HG02588 (cell line): ENCODE results near the gene XRN1.

Experiments
- ATAC-seq: cut with Tn5 transposase; IDR thresholded peaks from one replicate; pipeline ENCODE4 v1.9.1; 2021; ENCODE audit warnings: mild to moderate bottlenecking, moderate library complexity; ENCODE audit not compliant: unreplicated experiment

The XRN1 gene

GRCh38 chr3:142275856-142276255 is 172.0 kb downstream of the XRN1 start:
- no peak for ATAC-seq

DNA sequence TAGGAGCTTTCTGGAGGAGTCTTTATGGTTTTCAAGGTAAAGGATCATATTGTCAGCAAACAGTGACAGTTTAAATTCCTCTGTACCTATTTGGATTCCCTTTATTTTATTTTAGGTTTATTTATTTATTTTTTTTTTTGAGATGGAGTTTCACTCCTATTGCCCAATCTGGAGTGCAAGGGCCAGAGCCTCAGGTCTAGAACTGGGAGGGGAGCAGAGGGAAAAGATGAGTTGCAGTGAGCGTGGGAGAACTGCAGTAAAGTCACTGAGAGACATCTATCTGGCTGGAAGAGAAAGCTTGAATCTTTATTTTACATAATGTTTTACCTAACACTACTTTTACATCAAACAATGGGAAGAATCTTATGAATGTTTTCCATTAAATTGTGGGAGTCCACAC is 172.9 kb downstream of the XRN1 start:
- no peak for ATAC-seq

DNA sequence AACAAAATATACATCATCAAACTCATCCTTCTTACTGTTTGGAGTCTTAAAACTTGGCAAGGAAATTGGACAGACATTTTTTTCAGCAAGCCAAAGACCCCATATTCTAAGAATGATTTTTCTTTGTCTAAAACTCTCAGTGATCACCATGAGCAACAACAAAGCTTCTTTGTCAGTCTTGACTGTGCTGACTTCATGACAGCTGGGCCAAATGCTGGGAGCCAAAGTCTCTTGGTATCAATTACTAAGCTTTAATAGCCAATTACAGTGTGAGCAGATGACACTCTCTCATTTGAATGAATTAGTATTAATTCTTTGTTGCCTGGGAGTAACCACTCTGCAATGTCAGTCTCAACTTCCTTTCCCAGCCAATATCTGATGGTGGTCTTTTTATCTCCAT is 174.3 kb downstream of the XRN1 start:
- ATAC-seq: no peak

- no peak for ATAC-seq
These were observed 175.5 kb downstream of the XRN1 start for GRCh38 chr3:142272200-142272891.

GRCh38 chr3:142270407-142270806 is 177.4 kb downstream of the XRN1 start:
- no peak for ATAC-seq

DNA sequence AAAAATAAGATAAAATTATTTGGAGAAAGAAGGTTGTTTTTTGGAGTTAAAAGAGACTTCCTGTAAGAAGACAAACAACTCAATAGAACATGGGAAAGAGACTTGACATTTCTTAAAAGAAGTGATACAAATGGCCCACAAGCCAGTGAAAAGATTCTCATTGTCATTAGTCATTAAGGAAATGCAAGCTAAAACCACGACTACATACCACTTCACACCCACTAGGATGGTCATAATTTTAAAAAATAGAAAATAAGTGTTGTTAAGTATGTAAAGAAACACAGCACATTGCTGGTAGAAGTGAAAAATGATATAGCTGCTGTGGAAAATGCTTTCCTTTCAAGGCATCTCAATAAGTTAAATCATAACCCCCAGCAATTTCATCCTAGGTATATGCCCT is 178.1 kb downstream of the XRN1 start:
- no peak for ATAC-seq

GRCh38 chr3:142268426-142268825 is 179.4 kb downstream of the XRN1 start:
- ATAC-seq: no peak

DNA sequence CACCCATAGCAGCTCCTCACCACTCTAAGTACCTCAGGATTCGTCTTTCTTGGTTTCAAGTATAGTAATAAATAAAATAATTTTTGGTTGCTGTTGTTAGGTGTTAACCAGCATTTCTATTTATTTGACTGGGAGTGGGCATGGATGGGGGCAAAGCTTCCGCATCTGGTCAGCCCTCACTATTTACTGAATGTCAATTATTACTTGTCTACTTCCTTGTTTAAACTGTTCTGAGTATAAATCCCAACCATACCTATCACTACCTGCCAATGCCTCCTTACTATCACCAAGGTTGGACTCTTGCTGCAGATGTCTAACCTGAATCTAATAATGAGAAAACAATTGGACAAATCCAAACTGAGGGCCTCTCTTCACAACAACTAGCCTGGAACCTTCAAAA is 180.6 kb downstream of the XRN1 start:
- no peak for ATAC-seq

GRCh38 chr3:142263112-142263511 is 184.7 kb downstream of the XRN1 start:
- no peak for ATAC-seq

DNA sequence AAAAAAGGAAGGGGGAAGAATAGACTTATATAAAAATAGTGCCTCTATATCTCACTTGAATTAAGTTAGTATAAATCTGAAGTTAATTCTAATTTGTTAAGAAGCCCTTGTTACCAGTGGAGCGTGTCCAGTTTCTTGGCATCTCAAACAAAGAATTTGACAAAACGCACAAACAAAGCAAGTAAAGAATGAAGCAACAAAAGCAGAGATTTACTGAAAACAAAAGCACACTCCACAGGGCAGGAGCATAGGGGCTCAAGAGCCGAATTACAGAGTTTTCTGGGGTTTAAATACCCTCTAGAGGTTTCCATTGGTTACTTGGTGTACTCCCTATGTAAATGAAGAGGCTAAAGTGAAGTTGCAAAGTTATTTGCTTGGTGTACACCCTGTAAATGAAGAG is 188.5 kb downstream of the XRN1 start:
- ATAC-seq: no peak

- no peak for ATAC-seq
These were observed 191.0 kb downstream of the XRN1 start for GRCh38 chr3:142256712-142257333.
